CD4-positive, alpha-beta memory T cell (primary cell): ENCODE data around the gene TSPAN6. TPM values are rescaled to one million over a fixed set of nuclear protein-coding genes. Genes with fewer than 3 reads are reported as not detected.

Experiments
- CTCF ChIA-PET: fragments of 350-600 bp; sonication (Branson Sonifier 250); formaldehyde crosslinking; loops from one replicate; lab custom pipeline; 2021; ENCODE audit warnings: inconsistent platforms; ENCODE audit not compliant: partially characterized antibody; lab: Charles Lee
- POLR2A ChIA-PET: fragments of 350-600 bp; sonication (Branson Sonifier 250); formaldehyde crosslinking; loops from one replicate; lab custom pipeline; 2021; ENCODE audit not compliant: partially characterized antibody; lab: Charles Lee
- DNase-seq, 5 donors: peaks; one replicate each; pipeline versions ENCODE4 v3.0.0 to v3.0.0-alpha.2; 2020 to 2022; ENCODE audit warnings: mixed read lengths in 1 of 5
- H3K27ac ChIP-seq: one replicate; pipeline ENCODE4 v1.7.0; 2013; ENCODE audit warnings: low read depth, low read length
- H3K27me3 ChIP-seq: 2 replicates; pipeline ENCODE4 v1.7.0; 2013; ENCODE audit warnings: mild to moderate bottlenecking, low read length, moderate library complexity; ENCODE audit not compliant: insufficient read depth
- H3K36me3 ChIP-seq: 2 replicates; pipeline ENCODE4 v1.7.0; 2013; ENCODE audit warnings: mild to moderate bottlenecking, low read length, moderate library complexity; ENCODE audit not compliant: insufficient read depth
- H3K4me1 ChIP-seq: 2 replicates; pipeline ENCODE4 v1.7.0; 2013; ENCODE audit warnings: mild to moderate bottlenecking, low read length, moderate library complexity; ENCODE audit not compliant: insufficient read depth
- H3K4me3 ChIP-seq, 2 donors: one replicate each; pipeline ENCODE4 v1.7.0; 2013; ENCODE audit warnings: low read length in 2 of 2, mild to moderate bottlenecking in 1 of 2
- H3K9me3 ChIP-seq, 2 donors: one replicate each; pipeline ENCODE4 v1.7.0; 2013; ENCODE audit warnings: low read length in 2 of 2, control low read depth in 1 of 2; ENCODE audit not compliant: control insufficient read depth in 1 of 2
- H3K27ac Mint-ChIP-seq, 7 donors: one replicate each; pipeline ENCODE4 v1.8.0; 2020 to 2021; ENCODE audit warnings: mixed read lengths in 7 of 7, mild to moderate bottlenecking in 6 of 7, inconsistent platforms in 3 of 7, moderate library complexity in 3 of 7
- H3K27me3 Mint-ChIP-seq, 2 donors: one replicate each; pipeline ENCODE4 v1.8.0; 2020 to 2021; ENCODE audit warnings: mixed read lengths in 2 of 2
- H3K36me3 Mint-ChIP-seq, 2 donors: one replicate each; pipeline ENCODE4 v1.8.0; 2020 to 2021; ENCODE audit warnings: mixed read lengths in 2 of 2, inconsistent platforms in 1 of 2, mild to moderate bottlenecking in 1 of 2
- H3K4me1 Mint-ChIP-seq, 4 donors: one replicate each; pipeline ENCODE4 v1.8.0; 2020 to 2021; ENCODE audit warnings: mixed read lengths in 4 of 4, mild to moderate bottlenecking in 1 of 4
- H3K4me3 Mint-ChIP-seq, 8 donors: one replicate each; pipeline ENCODE4 v1.8.0; 2020 to 2021; ENCODE audit warnings: mixed read lengths in 8 of 8, mild to moderate bottlenecking in 7 of 8, moderate library complexity in 6 of 8, inconsistent platforms in 3 of 8
- H3K9me3 Mint-ChIP-seq, 8 donors: one replicate each; pipeline ENCODE4 v1.8.0; 2020 to 2021; ENCODE audit warnings: mixed read lengths in 8 of 8, mild to moderate bottlenecking in 5 of 8, inconsistent platforms in 3 of 8, moderate library complexity in 1 of 8
- intact Hi-C: fragments of 100-400 bp; cut with micrococcal nuclease; formaldehyde crosslinking; loops from one replicate; pipeline ENCODE4 v1.15.1; 2023
- polyA plus RNA-seq, 2 donors: library from polyadenylated mRNA; unstranded; fragments of 300-500 nt; fragmentation: Illumina TruSeq; gene quantifications; one replicate each; pipeline ENCODE4 v1.2.3, GENCODE V29; 2021
- total RNA-seq, 2 experiments: library from RNA; stranded (reverse); gene quantifications; one replicate each; pipeline ENCODE4 v1.2.3, GENCODE V29; 2021

Gene TSPAN6, protein sequence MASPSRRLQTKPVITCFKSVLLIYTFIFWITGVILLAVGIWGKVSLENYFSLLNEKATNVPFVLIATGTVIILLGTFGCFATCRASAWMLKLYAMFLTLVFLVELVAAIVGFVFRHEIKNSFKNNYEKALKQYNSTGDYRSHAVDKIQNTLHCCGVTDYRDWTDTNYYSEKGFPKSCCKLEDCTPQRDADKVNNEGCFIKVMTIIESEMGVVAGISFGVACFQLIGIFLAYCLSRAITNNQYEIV
- total RNA-seq: 1 to 10 TPM in 1 of 2 experiments, under 1 TPM in 1; 0.93 to 1.2 TPM
- polyA plus RNA-seq: 1 to 10 TPM; 3.9 to 4.1 TPM

DNA sequence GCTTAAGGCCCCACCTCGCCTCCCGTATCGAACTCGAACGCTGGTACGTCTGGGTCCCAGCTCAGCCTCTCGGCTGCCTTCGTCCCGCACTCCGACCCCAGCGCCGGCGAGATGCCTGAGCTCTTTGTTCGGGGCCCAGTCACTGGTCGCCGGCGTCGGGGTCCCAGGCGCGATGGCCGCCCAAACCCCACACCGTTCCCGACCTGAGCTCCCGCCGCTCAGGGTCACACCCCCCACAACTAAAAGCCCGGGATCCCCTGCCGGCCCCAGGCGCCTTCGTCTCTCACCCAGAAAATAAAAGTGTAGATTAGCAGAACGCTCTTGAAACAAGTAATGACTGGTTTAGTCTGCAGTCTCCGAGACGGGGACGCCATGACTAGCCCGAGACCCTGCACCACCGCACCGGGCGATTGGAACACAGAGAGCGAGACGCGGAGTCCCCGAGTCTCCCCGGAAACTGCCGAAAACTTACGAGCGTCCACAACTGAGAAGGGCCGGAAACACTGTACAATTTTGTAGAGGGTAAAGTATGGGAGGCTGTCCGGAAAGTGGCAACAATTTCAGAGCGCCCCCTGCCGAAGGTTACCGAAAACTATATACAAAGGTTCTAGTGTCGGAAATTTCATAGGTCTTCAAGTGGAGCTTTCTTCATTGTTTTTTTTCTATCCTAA is at the start of gene TSPAN6:
TSS of gene TSPAN6 (minus strand) at position 486 of the 671 bp plus-strand sequence. CDS start at position 374, 112 bp downstream.
- ChIA-PET POLR2A (interaction anchor here (1.0 kb wide), 2 partner anchors 10 to 1518 kb away, joined by 3 read pairs; no protein-coding TSS in a partner anchor), CTCF (interaction anchor here (1.2 to 2.1 kb wide), 5 partner anchors 10 to 132 kb away, joined by 3 to 8 read pairs (median 6); no protein-coding TSS in a partner anchor)
- Histone ChIP-seq H3K4me1 (peaks cover 8% of the 10 kb centered on the region), H3K27me3 (no peaks in the 10 kb centered on the region), H3K27ac (peak within 1 kb of the TSS; percentile 38), H3K4me3 (peak within 1 kb of the TSS in 1 of 2 donors; percentile 35), H3K9me3 (no peaks in the 10 kb centered on the region), H3K36me3 (no peaks in the 10 kb centered on the region)
- peak; percentile 73 to 80 (median 77) for DNase-seq
- peak within 1 kb of the TSS; percentile 40 to 95 (median 91) for H3K27ac Mint-ChIP-seq
- H3K4me3 Mint-ChIP-seq: peak within 1 kb of the TSS; percentile 92 to 97 (median 96)
- H3K9me3 Mint-ChIP-seq: no peaks in the 10 kb centered on the region
- no peaks in the 10 kb centered on the region for H3K36me3 Mint-ChIP-seq
- peaks cover 0 to under 1% of the 10 kb centered on the region in 2 donors for H3K27me3 Mint-ChIP-seq
- intact Hi-C loops: loop anchor here (2.0 kb wide), 1 partner anchor 124 kb away; no protein-coding TSS in a partner anchor
- H3K4me1 Mint-ChIP-seq: peaks cover 0 to 18% (median 7%) of the 10 kb centered on the region in 4 donors

GRCh38 chrX:100685997-100686305 is 49.3 kb upstream of the TSPAN6 start:
- H3K27me3 Mint-ChIP-seq: peaks cover 0 to 3% of the 10 kb centered on the region in 2 donors
- peak in 1 of 5 donors; percentile 2 for DNase-seq
- Histone ChIP-seq H3K27me3 (no peaks in the 10 kb centered on the region), H3K27ac (no peak overlapping the region), H3K4me3 (no peak overlapping the region), H3K9me3 (no peaks in the 10 kb centered on the region), H3K36me3 (no peaks in the 10 kb centered on the region), H3K4me1 (no peaks in the 10 kb centered on the region)
- H3K4me1 Mint-ChIP-seq: peaks cover 0 to 2% (median 0%) of the 10 kb centered on the region in 4 donors
- ChIA-PET CTCF (interaction anchor here (1.2 to 6.3 kb wide), 4 partner anchors 11 to 601 kb away, joined by 3 to 54 read pairs (median 14); no protein-coding TSS in a partner anchor), POLR2A (no interaction called here)
- H3K9me3 Mint-ChIP-seq: no peaks in the 10 kb centered on the region
- no peaks in the 10 kb centered on the region for H3K36me3 Mint-ChIP-seq
- intact Hi-C loops: loop anchor here (1.0 to 5.0 kb wide), 2 partner anchors 82 to 521 kb away; no protein-coding TSS in a partner anchor
- no peak overlapping the region for H3K27ac Mint-ChIP-seq
- H3K4me3 Mint-ChIP-seq: no peak overlapping the region

- H3K27ac Mint-ChIP-seq: no peak overlapping the region
- H3K4me3 Mint-ChIP-seq: no peak overlapping the region
Observed at GRCh38 chrX:100685284-100685996, 48.8 kb upstream of the TSPAN6 start.

GRCh38 chrX:100682939-100683338 is 46.3 kb upstream of the TSPAN6 start:
- no peak overlapping the region for H3K4me3 ChIP-seq
- no peak for DNase-seq
- H3K27ac Mint-ChIP-seq: no peak overlapping the region
- no peaks in the 10 kb centered on the region for H3K36me3 ChIP-seq
- no peak overlapping the region for H3K4me3 Mint-ChIP-seq
- H3K9me3 Mint-ChIP-seq: no peaks in the 10 kb centered on the region
- peaks cover 0 to 2% (median 0%) of the 10 kb centered on the region in 4 donors for H3K4me1 Mint-ChIP-seq
- intact Hi-C loops: no loop called here
- ChIA-PET CTCF (interaction anchor here (1.8 kb wide), 1 partner anchor 10 kb away, joined by 4 read pairs; no protein-coding TSS in a partner anchor), POLR2A (no interaction called here)
- H3K9me3 ChIP-seq: no peaks in the 10 kb centered on the region
- no peaks in the 10 kb centered on the region for H3K36me3 Mint-ChIP-seq
- no peak overlapping the region for H3K27ac ChIP-seq
- H3K4me1 ChIP-seq: no peaks in the 10 kb centered on the region
- peaks cover 0 to 3% of the 10 kb centered on the region in 2 donors for H3K27me3 Mint-ChIP-seq
- H3K27me3 ChIP-seq: no peaks in the 10 kb centered on the region

More at GRCh38 chrX:100685284-100685996, 48.8 kb upstream of the TSPAN6 start:
- Mint-ChIP-seq H3K36me3 (no peaks in the 10 kb centered on the region), H3K27me3 (peaks cover 0 to 3% of the 10 kb centered on the region in 2 donors), H3K9me3 (no peaks in the 10 kb centered on the region), H3K4me1 (peaks cover 0 to 2% (median 0%) of the 10 kb centered on the region in 4 donors)
- Histone ChIP-seq H3K36me3 (no peaks in the 10 kb centered on the region), H3K9me3 (no peaks in the 10 kb centered on the region), H3K27ac (no peak overlapping the region), H3K27me3 (no peaks in the 10 kb centered on the region), H3K4me3 (no peak overlapping the region), H3K4me1 (no peaks in the 10 kb centered on the region)
- intact Hi-C loops: loop anchor here (1.0 to 5.0 kb wide), 2 partner anchors 83 to 522 kb away; no protein-coding TSS in a partner anchor
- DNase-seq: peak; percentile 43 to 68 (median 66)
- ChIA-PET CTCF (interaction anchor here (0.9 to 6.3 kb wide), 6 partner anchors 11 to 603 kb away, joined by 3 to 54 read pairs (median 9); no protein-coding TSS in a partner anchor), POLR2A (no interaction called here)

DNA sequence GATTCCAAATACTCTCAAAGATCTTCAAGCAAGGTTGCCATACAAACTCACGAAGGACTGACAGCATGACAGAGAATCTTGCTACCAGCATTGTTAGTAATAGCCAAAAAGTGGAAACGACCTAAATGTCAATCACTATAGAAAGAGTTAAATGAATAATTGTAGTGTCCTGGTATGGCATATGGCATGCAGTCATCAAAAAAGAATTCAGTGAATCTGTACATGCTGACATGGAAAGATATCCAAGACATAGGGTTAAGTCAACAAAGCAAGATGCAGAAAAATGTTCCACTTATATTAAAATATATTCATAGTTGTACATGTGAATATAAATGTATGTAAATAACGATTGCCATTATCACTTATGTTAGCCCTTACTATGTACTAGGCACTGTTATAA is 45.0 kb upstream of the TSPAN6 start:
- Mint-ChIP-seq H3K27me3 (peaks cover 0 to 3% of the 10 kb centered on the region in 2 donors), H3K36me3 (no peaks in the 10 kb centered on the region), H3K9me3 (no peaks in the 10 kb centered on the region), H3K4me3 (no peak overlapping the region), H3K27ac (no peak overlapping the region), H3K4me1 (peaks cover 0 to 2% (median 1%) of the 10 kb centered on the region in 4 donors)
- H3K4me3 ChIP-seq: no peak overlapping the region
- no peak overlapping the region for H3K27ac ChIP-seq
- intact Hi-C loops: no loop called here
- H3K27me3 ChIP-seq: no peaks in the 10 kb centered on the region
- H3K4me1 ChIP-seq: no peaks in the 10 kb centered on the region
- no peaks in the 10 kb centered on the region for H3K9me3 ChIP-seq
- no peaks in the 10 kb centered on the region for H3K36me3 ChIP-seq
- POLR2A ChIA-PET: no interaction called here
- DNase-seq: no peak
- CTCF ChIA-PET: interaction anchor here (3.8 kb wide), 1 partner anchor 86 kb away, joined by 22 read pairs; no protein-coding TSS in a partner anchor

- H3K4me1 ChIP-seq: no peaks in the 10 kb centered on the region
- no peaks in the 10 kb centered on the region for H3K9me3 ChIP-seq
- intact Hi-C loops: no loop called here
- no peaks in the 10 kb centered on the region for H3K27me3 ChIP-seq
- Mint-ChIP-seq H3K9me3 (no peaks in the 10 kb centered on the region), H3K4me1 (peaks cover 0 to 2% (median 1%) of the 10 kb centered on the region in 4 donors), H3K27ac (no peak overlapping the region), H3K36me3 (no peaks in the 10 kb centered on the region), H3K4me3 (no peak overlapping the region), H3K27me3 (peaks cover 0 to 1% of the 10 kb centered on the region in 2 donors)
- no peaks in the 10 kb centered on the region for H3K36me3 ChIP-seq
- ChIA-PET CTCF (interaction anchor here (1.4 to 3.8 kb wide), 3 partner anchors 10 to 89 kb away, joined by 3 to 22 read pairs (median 5); no protein-coding TSS in a partner anchor), POLR2A (no interaction called here)
- DNase-seq: no peak
- no peak overlapping the region for H3K27ac ChIP-seq
- H3K4me3 ChIP-seq: no peak overlapping the region
Observed at GRCh38 chrX:100680756-100681155, 44.1 kb upstream of the TSPAN6 start.
